Measurements from ENCODE around the gene RPA1.

The RPA1 gene

GRCh38 chr17:1912146-1912545 is 82.3 kb downstream of the RPA1 start:
- no peak for DNase-seq

DNA sequence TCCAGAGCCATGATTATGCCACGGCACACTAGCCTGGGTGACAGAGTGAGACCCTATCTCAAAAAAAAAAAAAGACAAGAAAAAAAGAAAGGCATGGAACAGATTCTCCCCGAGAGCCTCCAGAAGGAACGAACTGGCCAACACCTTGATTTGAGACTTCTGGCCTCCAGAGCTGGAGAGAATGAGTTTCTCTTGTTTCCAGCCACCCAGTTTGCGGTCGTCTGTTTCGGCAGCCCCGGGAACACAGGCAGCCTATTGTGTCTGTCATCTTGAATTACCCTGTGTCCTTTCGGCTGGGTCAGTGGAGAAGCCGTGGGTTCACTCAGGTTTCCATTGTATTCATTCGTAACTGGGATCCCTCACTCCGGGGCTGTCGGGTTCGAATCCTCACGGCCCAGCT is 83.9 kb downstream of the RPA1 start:
- DNase-seq, result no peak

DNA sequence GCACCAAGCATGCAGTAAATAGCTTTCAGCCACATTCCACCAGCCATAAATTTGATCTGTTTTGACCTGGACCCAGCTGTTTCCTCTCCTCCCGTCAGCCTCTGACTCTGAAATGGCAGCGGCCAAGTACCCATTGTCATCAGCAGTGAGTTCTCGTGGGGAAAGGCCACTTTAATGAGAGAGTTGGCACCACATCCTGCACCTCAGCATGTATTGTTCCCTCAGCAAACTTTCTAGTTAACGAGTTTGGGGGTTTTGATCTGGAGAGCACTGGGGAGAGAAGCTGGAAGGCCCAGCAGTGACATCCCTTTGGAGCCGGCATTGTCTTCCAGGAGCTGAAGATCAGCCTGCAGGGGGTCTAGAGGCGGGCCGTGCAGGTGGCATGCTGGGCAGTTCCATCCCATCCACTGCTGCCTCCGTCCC is 84.9 kb downstream of the RPA1 start:
- no peak for DNase-seq

DNA sequence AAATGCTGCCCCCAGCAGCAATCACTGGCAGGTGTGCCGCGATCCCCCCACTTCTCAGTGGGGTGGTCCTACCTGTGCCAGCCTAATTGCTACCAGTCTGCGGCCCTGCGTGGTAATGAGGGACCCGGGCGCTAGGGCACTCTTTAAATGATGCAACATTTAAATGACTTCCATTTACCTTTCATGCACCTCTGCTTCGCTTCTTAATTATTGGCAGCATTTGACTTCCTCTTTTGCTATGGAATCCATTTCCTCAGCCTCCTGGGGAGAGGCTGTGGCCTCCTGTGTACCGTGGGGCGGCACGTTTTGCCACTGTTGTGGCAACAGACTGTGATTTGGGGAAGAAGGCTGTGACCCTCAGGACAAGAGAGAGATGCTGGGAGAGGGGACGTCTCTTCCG is 86.1 kb downstream of the RPA1 start:
- DNase-seq, result no peak

- no peak for DNase-seq
These were observed 86.5 kb downstream of the RPA1 start for GRCh38 chr17:1916316-1916715.

GRCh38 chr17:1916963-1917715 is 87.3 kb downstream of the RPA1 start:
- DNase-seq, result no peak

- DNase-seq, result no peak
These were observed 88.7 kb downstream of the RPA1 start for GRCh38 chr17:1918346-1919162.

- no peak for DNase-seq
These were observed 89.4 kb downstream of the RPA1 start for GRCh38 chr17:1919201-1919600.

GRCh38 chr17:1920948-1921351 is 91.1 kb downstream of the RPA1 start:
- no peak for DNase-seq

GRCh38 chr17:1928976-1929375 is 99.2 kb downstream of the RPA1 start:
- no peak for DNase-seq

- DNase-seq, result no peak
These were observed 100.5 kb downstream of the RPA1 start for GRCh38 chr17:1930337-1930645.

GRCh38 chr17:1931844-1932579 is 102.2 kb downstream of the RPA1 start:
- peak; percentile 81 for DNase-seq

DNA sequence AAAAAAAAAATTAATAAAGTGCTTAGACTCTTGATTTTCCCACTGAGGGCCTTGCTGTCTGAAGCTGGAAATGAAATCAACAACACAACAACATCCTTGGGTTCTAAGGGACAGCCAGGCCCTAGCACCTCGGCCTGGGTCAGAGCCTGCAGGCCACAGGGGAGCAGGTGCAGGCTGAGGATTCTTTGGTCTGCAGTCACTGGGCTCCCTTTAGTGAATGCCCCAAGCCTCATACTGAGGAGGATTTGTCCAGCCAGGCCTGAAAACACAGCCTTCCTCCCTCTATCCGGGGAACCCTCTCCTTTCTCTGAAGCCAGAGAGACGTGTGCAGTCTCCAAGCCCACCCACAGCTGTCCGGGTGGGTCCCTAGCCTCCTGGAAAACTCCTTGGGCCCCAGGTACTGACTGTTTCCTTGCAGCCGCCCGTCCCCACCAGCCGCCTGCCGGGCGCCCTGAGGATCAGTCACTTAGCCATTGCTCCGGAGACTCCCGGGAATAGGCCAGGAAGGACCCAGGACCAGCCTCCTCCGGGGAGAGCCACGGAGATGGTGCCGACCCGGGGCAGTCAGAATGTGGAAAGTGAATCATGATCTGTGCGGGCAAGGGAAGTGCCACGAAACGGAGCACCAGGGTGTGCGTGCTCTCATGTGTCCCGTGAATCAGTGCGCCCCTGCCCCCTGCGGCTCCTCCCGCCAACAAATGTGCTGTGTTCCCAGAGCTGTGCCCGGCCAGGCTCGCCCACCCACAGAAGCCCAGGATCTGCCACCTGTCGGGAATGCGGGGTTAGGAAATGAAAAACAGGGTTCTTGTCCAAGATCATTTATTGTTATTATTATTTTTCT is 104.3 kb downstream of the RPA1 start:
- no peak for DNase-seq

DNA sequence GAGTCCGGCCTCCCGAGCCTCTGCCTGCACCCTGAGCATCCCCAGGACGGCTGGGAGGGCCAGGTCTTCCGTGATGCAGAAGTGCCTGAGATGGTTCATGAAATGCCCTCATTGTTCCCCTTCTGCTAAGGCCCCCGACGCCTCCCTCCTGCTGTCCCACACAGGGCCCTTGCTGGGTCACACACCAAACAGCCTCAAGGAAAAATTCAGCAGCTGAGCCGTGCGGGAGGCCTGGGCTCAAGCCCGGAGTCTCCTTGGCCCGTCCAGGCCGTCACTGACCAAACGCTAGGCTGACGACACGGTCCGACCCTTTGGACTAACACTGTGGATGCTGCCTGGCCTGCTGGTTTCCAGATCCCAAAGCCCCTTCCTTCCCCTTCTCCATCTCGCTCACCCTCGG is 105.1 kb downstream of the RPA1 start:
- DNase-seq, result no peak

DNA sequence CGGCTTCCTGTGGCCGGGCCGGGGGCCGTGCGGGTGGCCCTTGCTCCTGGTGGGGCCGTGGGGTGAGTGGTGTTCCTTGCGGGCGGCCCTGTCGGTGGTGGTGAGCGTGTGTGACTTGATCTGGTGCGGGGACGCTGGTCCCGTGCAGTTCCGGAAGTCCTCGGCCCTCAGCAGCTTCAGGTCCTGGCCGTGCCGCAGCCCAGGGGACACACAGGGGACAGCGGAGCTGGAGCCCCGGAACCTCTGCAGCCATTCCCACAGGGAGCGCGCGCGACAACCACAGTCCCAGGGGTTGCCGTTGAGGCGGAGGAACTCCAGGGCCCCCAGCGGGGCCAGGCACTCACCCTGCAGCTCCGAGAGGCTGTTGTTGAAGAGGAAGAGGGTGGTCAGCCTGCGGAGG is 107.0 kb downstream of the RPA1 start:
- DNase-seq, result no peak

- no peak for DNase-seq
These were observed 107.7 kb downstream of the RPA1 start for GRCh38 chr17:1937461-1937860.

DNA sequence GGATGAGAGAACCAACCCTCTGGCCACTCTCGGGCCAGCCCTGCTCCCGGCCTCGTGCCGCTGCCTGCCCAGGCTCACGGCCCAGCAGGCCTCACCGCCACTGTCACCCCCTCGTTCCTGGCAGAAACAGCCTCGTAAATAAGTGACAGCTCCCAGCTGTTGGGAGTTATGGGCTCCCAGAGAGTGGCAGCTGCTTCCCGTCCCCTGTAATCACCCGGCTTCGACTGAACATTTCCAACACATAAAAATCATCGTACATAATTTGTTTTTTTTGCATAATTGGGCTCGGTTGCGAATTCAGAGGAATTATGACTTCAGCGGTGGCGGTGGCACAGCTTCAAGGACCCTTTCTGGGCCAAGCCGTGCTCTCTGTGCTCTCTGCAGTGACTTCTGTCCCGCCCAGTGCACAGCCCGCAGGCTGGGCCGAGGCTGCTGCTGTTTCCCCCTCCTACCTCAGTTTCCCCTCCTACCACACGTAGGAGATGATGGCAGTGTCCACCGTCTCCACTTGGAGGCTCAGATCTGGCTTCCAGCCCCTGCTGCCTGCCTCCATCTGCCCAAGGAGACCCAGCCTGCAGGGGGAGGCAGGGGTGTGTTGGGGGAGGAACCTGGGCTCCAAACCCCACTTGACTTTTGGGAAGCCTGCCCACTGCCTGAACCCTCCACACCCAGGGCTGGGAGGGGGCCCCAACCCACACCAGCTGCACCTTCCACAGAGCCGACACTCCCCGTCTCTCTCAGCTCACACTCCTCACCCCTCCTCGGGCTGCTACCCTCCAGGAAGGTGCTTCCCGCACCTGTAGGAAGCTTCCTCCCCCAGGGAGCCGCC is 110.4 kb downstream of the RPA1 start:
- DNase-seq, result peak; percentile 80

- no peak for DNase-seq
These were observed 111.0 kb downstream of the RPA1 start for GRCh38 chr17:1940810-1941185.

GRCh38 chr17:1941272-1942065 is 111.7 kb downstream of the RPA1 start:
- no peak for DNase-seq

GRCh38 chr17:1942066-1942365 is 112.2 kb downstream of the RPA1 start:
- DNase-seq, result no peak
